Measurements from ENCODE around the gene CELF6. TPM values are rescaled to one million over a fixed set of nuclear protein-coding genes. Genes with fewer than 3 reads are reported as not detected.

CELF6 gene
- total RNA-seq, 1 donor from 2014 or later: 1.9 TPM

GRCh38 chr15:72319360-72319984 lies 485 bp downstream of the CELF6 start:
- no peaks in the 10 kb centered on the region for H3K9me3 Mint-ChIP-seq
- no peak for TF ChIP-seq CTCF (conservative IDR thresholded peaks at IDR 0.05)
- H3K27ac Mint-ChIP-seq: peak overlapping the region; percentile 30
- H3K4me1 Mint-ChIP-seq (ENCODE audit: unreplicated experiment): peaks cover 4% of the 10 kb centered on the region
- peaks cover 6% of the 10 kb centered on the region for H3K36me3 Mint-ChIP-seq
- H3K27me3 Mint-ChIP-seq: peaks cover 36% of the 10 kb centered on the region
- peak overlapping the region; percentile 79 for H3K4me3 Mint-ChIP-seq
- DNase-seq (ENCODE audit: extremely low spot score, unreplicated experiment): peak; percentile 86

GRCh38 chr15:72318408-72318942 lies 1.5 kb downstream of the CELF6 start:
- Mint-ChIP-seq H3K27me3 (peaks cover 36% of the 10 kb centered on the region), H3K4me3 (peak overlapping the region; percentile 79), H3K36me3 (no peaks in the 10 kb centered on the region), H3K27ac (peak overlapping the region; percentile 30), H3K4me1 (ENCODE audit: unreplicated experiment) (peaks cover 4% of the 10 kb centered on the region), H3K9me3 (no peaks in the 10 kb centered on the region)
- TF ChIP-seq CTCF (conservative IDR thresholded peaks at IDR 0.05): no peak
- DNase-seq (ENCODE audit: extremely low spot score, unreplicated experiment): no peak

DNA sequence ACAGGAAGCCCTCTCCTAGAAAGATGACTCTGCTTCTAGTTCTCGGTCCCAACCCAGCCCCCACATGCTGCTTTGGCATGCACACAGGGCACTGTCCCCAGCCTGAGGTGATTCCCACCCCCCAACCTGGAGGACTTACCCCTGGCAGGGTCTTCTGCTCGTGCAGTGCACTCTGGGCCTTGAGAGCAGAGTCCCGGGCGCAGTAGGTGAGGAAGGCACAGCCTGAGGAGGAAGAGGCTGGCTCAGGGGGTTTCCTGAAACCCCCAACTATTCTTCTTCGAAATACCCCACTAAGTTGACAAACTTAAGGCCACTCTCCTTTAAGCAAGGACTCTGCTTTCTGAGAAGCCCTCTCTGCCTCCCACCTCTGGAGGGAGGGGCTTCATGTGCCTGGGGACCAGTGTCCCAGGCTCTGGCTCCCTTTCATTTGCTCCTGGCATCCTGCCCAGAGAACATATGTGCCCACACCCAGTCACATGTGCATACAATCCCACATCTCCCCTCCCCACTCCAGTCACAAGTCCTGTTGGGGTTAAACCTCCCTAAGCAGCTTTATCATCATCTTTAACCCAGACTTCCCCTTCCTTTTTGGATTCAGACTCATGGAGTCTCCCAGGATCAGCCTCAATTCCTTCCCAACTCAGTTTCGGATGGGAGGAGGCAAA lies 4.1 kb downstream of the CELF6 start:
- Mint-ChIP-seq H3K4me1 (ENCODE audit: unreplicated experiment) (peaks cover 2% of the 10 kb centered on the region), H3K4me3 (no peak overlapping the region), H3K9me3 (no peaks in the 10 kb centered on the region), H3K36me3 (no peaks in the 10 kb centered on the region), H3K27me3 (peaks cover 42% of the 10 kb centered on the region), H3K27ac (no peak overlapping the region)
- no peak for DNase-seq (ENCODE audit: extremely low spot score, unreplicated experiment)
- no peak for TF ChIP-seq CTCF (conservative IDR thresholded peaks at IDR 0.05)

DNA sequence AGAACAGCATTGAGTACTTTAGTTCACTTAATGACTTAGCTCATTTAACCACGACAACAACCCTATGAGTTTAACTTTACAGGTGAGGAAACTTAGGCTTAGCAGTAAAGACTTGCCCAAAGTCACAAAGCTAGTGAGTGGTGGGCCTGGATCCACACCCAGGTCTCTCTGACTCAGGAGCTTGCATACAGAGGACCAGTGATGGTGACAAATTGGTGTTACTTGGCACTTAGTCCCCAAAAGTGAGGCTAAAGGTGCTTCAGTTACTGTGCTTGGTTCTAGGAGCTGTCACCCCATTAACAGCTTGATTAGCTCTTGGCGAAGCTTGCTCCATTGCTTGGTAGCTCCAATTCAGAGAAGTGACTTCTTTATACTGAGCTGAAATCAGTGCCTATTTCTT lies 6.1 kb downstream of the CELF6 start:
- TF ChIP-seq CTCF (conservative IDR thresholded peaks at IDR 0.05): no peak
- Mint-ChIP-seq H3K36me3 (no peaks in the 10 kb centered on the region), H3K4me1 (ENCODE audit: unreplicated experiment) (no peaks in the 10 kb centered on the region), H3K27ac (no peak overlapping the region), H3K4me3 (no peak overlapping the region), H3K9me3 (no peaks in the 10 kb centered on the region), H3K27me3 (peaks cover 46% of the 10 kb centered on the region)
- DNase-seq (ENCODE audit: extremely low spot score, unreplicated experiment): no peak

DNA sequence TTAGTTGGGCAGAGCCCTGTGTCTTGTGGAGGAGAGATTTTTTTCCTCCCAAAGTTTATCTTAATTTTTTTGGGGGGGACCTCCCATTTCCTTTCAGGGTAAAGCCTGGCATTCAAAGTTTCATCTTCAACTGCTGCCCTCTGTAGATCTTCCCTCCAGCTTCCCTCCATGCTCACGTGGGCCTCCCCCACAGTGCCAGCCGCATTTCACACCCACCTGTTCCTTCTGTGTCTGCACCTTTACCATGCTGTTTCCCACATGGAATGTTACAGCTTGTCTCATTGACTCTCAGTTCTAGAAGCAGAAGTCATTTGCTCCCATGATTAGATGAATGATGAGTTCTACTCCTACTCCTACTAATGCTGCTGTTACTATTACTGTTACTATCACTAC lies 6.5 kb downstream of the CELF6 start:
- DNase-seq (ENCODE audit: extremely low spot score, unreplicated experiment): no peak
- H3K4me1 Mint-ChIP-seq (ENCODE audit: unreplicated experiment): no peaks in the 10 kb centered on the region
- no peaks in the 10 kb centered on the region for H3K36me3 Mint-ChIP-seq
- no peak for TF ChIP-seq CTCF (conservative IDR thresholded peaks at IDR 0.05)
- H3K9me3 Mint-ChIP-seq: no peaks in the 10 kb centered on the region
- no peak overlapping the region for H3K27ac Mint-ChIP-seq
- H3K27me3 Mint-ChIP-seq: peaks cover 42% of the 10 kb centered on the region
- H3K4me3 Mint-ChIP-seq: no peak overlapping the region
